OCI-LY3 (cell line): ENCODE data around the gene WASHC2A.

Source experiments
- CTCF ChIP-seq: fragments of 200-600, 300-600 bp; sonication (generic); IDR thresholded peaks from 2 replicates; pipeline ENCODE4 v1.5.1; 2014; ENCODE audit warnings: antibody characterized with exemption, low read length, low read depth
- EZH2phosphoT487 ChIP-seq: fragments of 200-600 bp; shearing (Covaris generic); IDR thresholded peaks from 2 replicates; pipeline ENCODE4 v1.6.1; 2018; ENCODE audit warnings: antibody characterized with exemption, mixed run types, low read depth

DNA sequence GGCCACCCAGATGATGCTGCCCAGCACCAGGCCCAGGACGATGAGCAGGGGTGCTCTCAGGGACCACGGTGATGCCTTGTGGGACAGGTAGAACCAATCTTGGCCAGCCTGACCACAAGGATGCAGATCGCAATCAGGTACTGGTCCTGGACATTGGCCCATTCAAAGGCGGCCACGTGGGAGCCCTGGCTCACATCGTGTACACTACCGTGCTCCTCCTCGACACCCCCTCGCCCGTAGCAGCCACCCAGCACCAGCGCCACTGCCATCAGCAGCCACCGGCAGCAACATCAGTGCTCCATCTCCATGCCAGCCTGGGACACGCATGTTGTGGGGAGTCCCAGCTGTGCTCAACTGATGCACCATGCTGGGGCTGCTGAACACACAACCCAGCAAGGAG, 40.6 kb upstream of the WASHC2A start:
- TF ChIP-seq CTCF (no peak), EZH2phosphoT487 (no peak)
